HG03565 (cell line): ENCODE results near the gene ADAM21.
"Not testable (repeated sequence)": the region's sequence is repeated elsewhere in the genome, so short reads cannot be mapped to it uniquely, and the experiment has no call there.

Experiments used
- ATAC-seq: cut with Tn5 transposase; IDR thresholded peaks from one replicate; pipeline ENCODE4 v1.9.1; 2021; ENCODE audit warnings: mild to moderate bottlenecking, moderate library complexity; ENCODE audit not compliant: unreplicated experiment

ADAM21 gene

GRCh38 chr14:70451874-70452273 is at the start of gene ADAM21:
Gene ADAM21 (plus strand): TSS chr14:70452174. CDS start chr14:70457500, 5,326 bp downstream.
- ATAC-seq, result no peak

DNA sequence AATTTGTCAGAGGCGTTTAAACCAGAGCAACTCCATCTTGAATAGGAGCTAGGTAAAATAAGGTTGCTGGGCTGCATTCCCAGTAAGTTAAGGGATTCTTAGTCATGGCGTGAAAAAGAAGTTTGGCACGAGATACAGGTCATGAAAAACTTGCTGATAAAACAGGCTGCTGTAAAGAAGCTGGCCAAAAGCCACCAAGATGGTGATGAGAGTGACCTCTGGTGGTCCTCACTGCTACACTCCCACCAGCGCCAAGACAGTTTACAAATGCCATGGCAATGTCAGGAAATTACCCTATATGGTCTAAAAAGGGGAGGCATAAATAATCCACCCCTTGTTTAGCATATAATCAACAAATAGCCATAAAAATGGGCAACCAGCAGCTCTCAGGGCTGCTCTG is 48.6 kb upstream of the ADAM21 start:
- not testable (repeated sequence) for ATAC-seq

DNA sequence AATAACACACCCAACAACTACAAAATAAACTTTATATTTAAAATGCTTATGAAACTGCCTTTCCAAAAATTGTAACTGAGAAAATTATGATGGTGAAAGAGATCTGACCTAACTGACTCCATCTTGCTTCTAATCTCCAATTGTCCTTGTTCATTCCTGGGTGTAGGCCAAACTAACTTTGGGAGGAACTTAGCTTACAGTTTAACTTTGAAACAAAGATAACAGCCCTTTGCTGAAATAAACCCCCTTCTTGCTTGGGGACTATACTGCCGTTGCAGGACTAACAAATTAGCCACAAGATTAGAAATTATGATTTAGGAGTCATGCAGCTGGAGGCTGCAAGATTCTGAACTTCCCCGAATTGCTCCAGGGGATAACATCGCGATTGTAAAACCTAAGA is 45.8 kb upstream of the ADAM21 start:
- not testable (repeated sequence) for ATAC-seq

- ATAC-seq, result no peak
These were observed 44.4 kb upstream of the ADAM21 start for GRCh38 chr14:70407621-70408020.

GRCh38 chr14:70415788-70416187 is 36.2 kb upstream of the ADAM21 start:
- ATAC-seq, result no peak

DNA sequence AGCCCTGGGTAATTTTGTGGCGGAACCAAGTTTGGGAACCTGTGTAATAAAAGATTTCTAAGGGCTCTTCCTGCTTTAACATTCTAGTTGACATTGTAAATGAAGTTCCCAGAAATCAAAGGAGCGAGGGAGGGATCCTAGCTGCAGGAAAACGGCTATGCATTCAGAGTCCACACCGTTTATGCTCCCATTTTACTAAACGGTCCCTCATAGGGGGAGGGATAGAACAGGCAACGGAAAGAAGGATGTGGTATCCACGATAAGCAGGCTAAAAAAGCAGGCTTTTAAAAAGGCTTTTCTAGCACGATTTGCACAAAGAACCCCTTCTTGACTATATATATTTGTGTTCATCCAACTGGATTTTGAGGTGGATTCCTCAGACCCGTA is 35.6 kb upstream of the ADAM21 start:
- no peak for ATAC-seq

DNA sequence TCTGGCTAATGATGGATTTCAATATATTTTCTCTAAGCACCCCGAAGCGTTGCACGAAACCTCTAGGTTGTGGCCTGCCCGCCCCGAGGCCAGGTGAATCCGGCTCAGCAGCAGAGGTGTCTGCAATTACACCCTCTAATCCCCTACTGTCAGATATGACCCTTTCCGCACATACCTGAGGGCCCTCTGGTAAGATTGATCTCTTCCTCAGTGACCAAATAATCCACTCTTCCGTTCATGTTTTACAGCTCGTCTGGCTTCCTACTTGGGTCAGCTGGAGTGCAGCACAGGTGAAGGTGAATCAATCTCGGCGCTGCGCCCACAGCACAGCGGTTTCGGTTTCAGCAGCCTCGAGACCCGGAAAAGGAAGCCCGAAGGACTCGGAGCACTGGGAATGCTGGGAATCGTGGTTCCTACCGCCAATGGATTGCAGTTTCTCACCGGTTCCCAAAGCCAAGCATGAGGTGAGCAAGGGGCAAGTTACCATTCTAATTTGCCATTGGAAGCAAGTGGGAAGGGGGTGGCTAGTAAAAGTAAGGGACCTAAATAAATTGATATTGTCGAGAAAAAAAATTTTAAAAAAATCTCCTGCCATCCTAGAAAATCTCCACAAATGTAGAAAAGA is 35.1 kb upstream of the ADAM21 start, which contains the start of gene SYNJ2BP:
Gene SYNJ2BP, minus strand, starts transcription at position 366 of the 625 bp plus-strand sequence. Its CDS starts 127 bp downstream, at position 239.
- ATAC-seq, result no peak

- not testable (repeated sequence) for ATAC-seq
These were observed 32.6 kb upstream of the ADAM21 start for GRCh38 chr14:70419270-70419931.

DNA sequence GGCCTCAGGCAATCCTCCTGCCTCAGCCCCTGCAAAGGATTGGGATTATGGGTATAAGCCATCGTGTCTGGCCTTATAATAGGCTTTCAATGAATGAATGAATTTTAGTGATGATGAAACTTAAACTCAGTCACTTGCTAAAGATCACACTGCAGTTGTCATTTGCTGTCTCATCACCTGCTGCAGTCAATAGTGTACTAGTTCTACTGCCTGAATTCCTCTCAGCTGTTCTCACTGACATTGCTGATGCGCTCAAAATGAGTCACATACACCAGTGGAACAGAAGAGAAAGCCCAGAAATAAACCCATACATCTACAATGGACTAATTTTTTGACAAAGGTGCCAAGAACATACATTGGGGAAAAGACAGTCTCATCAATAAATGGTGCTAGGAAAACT is 29.4 kb upstream of the ADAM21 start:
- no peak for ATAC-seq

DNA sequence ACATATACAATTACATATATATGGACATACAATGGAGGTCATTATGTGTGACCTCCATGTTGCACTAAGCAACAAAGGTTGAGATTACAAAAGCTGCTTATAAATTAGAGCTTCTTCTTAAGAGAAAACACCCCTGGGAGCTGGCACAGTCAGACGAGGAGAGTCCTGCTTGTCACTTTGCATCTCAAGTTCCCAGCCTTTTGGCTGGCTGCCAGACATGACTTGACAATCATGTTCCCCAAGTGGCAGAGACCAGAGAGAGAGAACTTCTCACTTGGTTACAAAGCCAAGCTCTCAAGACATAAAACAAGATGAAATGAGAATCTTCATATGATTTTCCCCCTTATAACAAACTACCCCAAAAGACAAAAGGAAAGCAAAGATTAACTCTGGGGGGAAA is 26.6 kb upstream of the ADAM21 start:
- no peak for ATAC-seq

GRCh38 chr14:70426555-70426954 is 25.4 kb upstream of the ADAM21 start:
- not testable (repeated sequence) for ATAC-seq

- no peak for ATAC-seq
These were observed 15.1 kb upstream of the ADAM21 start for GRCh38 chr14:70436867-70437266.

- no peak for ATAC-seq
These were observed 10.3 kb upstream of the ADAM21 start for GRCh38 chr14:70441641-70442040.

GRCh38 chr14:70442750-70443149 is 9.2 kb upstream of the ADAM21 start:
- ATAC-seq, result no peak

GRCh38 chr14:70448633-70449340 is 3.2 kb upstream of the ADAM21 start:
- ATAC-seq, result no peak

GRCh38 chr14:70454731-70455130 is 2.8 kb downstream of the ADAM21 start:
- ATAC-seq, result no peak

DNA sequence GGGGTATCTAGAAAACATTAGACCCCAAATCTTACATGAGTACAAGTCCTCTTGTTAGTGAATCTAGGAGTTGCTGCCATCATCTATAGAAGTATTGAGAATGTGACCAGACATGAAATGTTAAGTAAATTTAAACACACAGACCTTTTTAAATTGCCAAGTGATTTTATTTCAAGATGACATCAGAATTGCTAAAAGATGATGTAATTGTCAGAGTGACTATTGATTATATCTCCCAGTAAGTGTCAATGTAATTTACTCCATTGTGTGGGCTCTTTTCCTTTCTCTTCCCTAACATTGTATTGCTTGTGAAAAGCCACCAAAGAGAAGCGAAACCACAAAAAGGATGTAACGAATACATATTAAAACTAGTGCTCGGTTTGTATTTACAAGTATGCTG is 16.8 kb downstream of the ADAM21 start:
- ATAC-seq, result no peak

- ATAC-seq, result not testable (repeated sequence)
These were observed 19.0 kb downstream of the ADAM21 start for GRCh38 chr14:70470863-70471563.

- no peak for ATAC-seq
These were observed 20.5 kb downstream of the ADAM21 start for GRCh38 chr14:70472253-70473159.

DNA sequence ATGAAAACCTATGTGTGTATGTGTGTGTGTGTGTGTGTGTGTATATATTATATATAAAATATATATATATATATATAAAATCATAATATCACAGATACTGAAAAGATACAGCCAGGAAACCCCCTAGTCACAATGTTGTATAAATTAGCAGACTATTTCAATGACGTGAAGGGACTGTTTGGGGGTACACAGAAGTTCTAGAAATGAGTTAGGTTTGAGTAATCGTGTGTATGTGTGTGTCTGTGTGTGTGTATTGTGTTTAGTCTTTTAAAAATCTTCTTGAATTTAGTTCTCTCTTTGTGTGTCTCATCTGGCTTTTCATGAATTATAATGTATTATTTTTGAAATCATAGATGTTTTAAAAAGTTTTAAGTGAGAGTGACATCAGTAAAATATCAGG is 21.9 kb downstream of the ADAM21 start:
- ATAC-seq, result no peak
